Activated CD8-positive, alpha-beta memory T cell treated with anti-CD3 and anti-CD28 coated beads, Interleukin-2, amount 10 ng/mL, durations not matched to agents 7 days and 5 days (primary cell): ENCODE measurements around the gene GPR82. TPM values are rescaled to one million over a fixed set of nuclear protein-coding genes. Genes with fewer than 3 reads are reported as not detected.

Experiments used
- ATAC-seq: fragments of 150-1000 bp; cut with Tn5 transposase; one replicate; pipeline ENCODE4 v1.10.0; 2021; ENCODE audit warnings: moderate library complexity
- CTCF ChIA-PET: fragments of 350-600 bp; sonication (Branson Sonifier 250); formaldehyde crosslinking; loops from one replicate; lab custom pipeline; 2021; ENCODE audit warnings: antibody characterized with exemption; lab: Charles Lee
- DNase-seq: peaks from one replicate; pipeline ENCODE4 v3.0.0-alpha.2; 2020
- H3K27ac Mint-ChIP-seq: one replicate; pipeline ENCODE4 v1.8.0; 2021; ENCODE audit warnings: mild to moderate bottlenecking, mixed read lengths
- H3K27me3 Mint-ChIP-seq: one replicate; pipeline ENCODE4 v1.8.0; 2021; ENCODE audit warnings: mixed read lengths
- H3K36me3 Mint-ChIP-seq: one replicate; pipeline ENCODE4 v1.8.0; 2021; ENCODE audit warnings: mild to moderate bottlenecking, mixed read lengths
- H3K4me1 Mint-ChIP-seq: one replicate; pipeline ENCODE4 v1.8.0; 2021; ENCODE audit warnings: mixed read lengths
- H3K4me3 Mint-ChIP-seq: one replicate; pipeline ENCODE4 v1.8.0; 2021; ENCODE audit warnings: mild to moderate bottlenecking, moderate library complexity, mixed read lengths
- H3K9me3 Mint-ChIP-seq: one replicate; pipeline ENCODE4 v1.8.0; 2022; ENCODE audit warnings: low read depth, mixed read lengths
- total RNA-seq, 2 experiments: library from RNA; stranded (reverse); gene quantifications; one replicate each; pipeline ENCODE4 v1.2.3, GENCODE V29; 2021

GPR82 gene
- total RNA-seq, 2 experiments from 2014 or later: 0.21 to 0.47 TPM

DNA sequence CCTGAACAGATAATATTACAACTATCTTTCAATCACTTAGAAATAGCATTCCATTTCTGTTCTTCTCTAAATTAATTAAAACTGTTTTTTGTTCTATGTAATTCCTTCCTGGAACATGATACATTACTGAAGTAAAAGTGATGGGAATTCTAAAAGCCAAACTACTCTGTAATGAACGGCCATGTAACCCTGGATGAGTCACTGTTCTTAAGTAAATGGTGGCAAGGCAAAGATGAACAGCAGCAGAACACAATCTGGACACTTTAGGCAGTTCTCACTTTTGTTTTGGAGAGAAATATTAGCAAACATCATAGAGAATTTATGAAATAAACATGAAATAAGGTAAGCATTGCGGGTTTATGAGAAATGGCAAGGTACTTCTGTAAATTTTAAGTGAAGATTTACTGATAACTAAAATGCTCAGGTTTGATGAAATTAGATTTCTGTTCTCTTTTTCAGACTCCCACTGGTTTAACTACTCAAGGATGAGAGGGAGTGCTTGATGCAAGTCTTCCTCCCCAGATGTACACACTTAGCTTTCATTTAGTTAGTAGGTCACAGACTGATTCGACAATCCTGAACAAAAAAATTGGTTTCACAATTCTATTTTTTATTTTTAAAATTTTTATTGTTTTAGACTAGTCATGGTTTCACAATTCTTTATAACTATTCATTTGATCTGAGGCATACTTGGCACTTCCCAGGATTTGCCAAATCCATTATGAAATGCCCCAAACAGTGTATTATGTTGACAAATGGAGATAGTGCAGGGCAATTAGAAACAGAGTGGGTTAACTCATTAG, 964 bp upstream of the GPR82 start:
- no peak for DNase-seq
- H3K27me3 Mint-ChIP-seq: no peaks in the 10 kb centered on the region
- peak overlapping the region; percentile 49 for H3K27ac Mint-ChIP-seq
- H3K4me3 Mint-ChIP-seq: no peak overlapping the region
- H3K36me3 Mint-ChIP-seq: peaks cover 21% of the 10 kb centered on the region
- no peaks in the 10 kb centered on the region for H3K9me3 Mint-ChIP-seq
- ATAC-seq: no peak
- CTCF ChIA-PET: no interaction called here
- H3K4me1 Mint-ChIP-seq: peaks cover 57% of the 10 kb centered on the region

DNA sequence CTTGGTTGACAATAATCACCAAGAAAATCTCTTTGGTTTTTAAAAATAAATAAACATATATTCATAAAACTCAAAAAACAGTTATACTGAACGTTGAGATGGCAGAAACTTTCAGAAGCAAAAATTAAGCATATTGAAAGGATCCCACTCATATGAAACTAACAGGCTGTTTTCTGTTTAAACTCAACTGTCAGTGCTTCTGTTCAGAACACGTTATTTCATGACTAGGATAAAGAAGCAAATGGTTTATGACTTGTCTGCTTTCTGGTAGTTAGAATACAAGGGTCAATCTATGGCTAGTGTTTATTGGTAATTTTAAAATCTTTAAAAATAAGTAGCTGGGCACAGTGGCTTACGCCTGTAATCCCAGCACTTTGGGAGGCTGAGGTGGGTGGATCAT, 4.1 kb downstream of the GPR82 start:
- H3K9me3 Mint-ChIP-seq: no peaks in the 10 kb centered on the region
- H3K27ac Mint-ChIP-seq: no peak overlapping the region
- peaks cover 9% of the 10 kb centered on the region for H3K36me3 Mint-ChIP-seq
- no peak for ATAC-seq
- H3K4me3 Mint-ChIP-seq: no peak overlapping the region
- peaks cover 30% of the 10 kb centered on the region for H3K4me1 Mint-ChIP-seq
- no peaks in the 10 kb centered on the region for H3K27me3 Mint-ChIP-seq
- CTCF ChIA-PET: no interaction called here
- DNase-seq: no peak

DNA sequence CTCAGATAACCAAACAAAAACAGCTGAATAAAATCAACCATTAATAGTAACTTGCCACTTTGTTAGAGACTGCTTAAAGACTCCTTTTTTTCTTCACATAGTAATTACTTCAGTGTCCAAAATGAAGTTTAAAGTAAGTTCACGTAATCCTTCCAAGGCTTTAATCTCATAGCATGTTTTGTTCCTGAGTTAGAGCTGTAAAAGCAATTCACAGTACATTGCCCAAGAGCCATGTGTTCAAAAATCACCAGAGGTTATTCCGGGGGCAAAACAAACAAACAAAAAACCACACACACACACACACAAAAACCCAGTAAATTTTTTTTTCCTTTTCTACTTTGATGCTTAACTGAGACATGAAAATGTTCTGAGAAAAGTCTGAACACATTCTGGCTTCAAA, 6.1 kb downstream of the GPR82 start:
- Mint-ChIP-seq H3K4me3 (no peak overlapping the region), H3K27ac (no peak overlapping the region), H3K4me1 (peaks cover 30% of the 10 kb centered on the region), H3K36me3 (peaks cover 9% of the 10 kb centered on the region), H3K27me3 (no peaks in the 10 kb centered on the region), H3K9me3 (no peaks in the 10 kb centered on the region)
- CTCF ChIA-PET: interaction anchor here (1.8 kb wide), 1 partner anchor 29 kb away, joined by 4 read pairs; no protein-coding TSS in a partner anchor
- DNase-seq (no peak), ATAC-seq (no peak)

DNA sequence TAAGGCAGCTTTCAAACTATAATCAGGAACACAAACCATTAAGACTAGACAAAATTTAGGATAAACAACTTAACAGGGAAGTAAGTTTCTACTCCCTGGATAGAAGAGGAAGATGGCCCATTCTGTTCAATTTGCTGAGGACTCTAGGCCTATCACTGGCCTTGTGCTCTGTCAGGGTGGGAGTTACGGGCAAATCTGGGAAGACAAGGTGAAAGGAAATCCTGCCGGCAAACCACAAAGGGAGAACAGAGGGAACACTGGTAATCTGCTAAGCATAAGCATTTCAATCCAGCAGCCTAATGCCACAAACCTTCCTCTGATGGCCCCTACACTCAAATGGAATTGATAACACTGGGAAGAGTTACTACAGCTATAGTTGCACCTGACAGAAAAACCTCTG, 8.3 kb downstream of the GPR82 start:
- Mint-ChIP-seq H3K9me3 (no peaks in the 10 kb centered on the region), H3K27me3 (no peaks in the 10 kb centered on the region), H3K36me3 (peaks cover 9% of the 10 kb centered on the region), H3K27ac (no peak overlapping the region), H3K4me3 (no peak overlapping the region), H3K4me1 (peaks cover 43% of the 10 kb centered on the region)
- CTCF ChIA-PET: interaction anchor here (0.7 kb wide), 1 partner anchor 1237 kb away, joined by 4 read pairs; no protein-coding TSS in a partner anchor
- DNase-seq: no peak
- ATAC-seq: no peak

DNA sequence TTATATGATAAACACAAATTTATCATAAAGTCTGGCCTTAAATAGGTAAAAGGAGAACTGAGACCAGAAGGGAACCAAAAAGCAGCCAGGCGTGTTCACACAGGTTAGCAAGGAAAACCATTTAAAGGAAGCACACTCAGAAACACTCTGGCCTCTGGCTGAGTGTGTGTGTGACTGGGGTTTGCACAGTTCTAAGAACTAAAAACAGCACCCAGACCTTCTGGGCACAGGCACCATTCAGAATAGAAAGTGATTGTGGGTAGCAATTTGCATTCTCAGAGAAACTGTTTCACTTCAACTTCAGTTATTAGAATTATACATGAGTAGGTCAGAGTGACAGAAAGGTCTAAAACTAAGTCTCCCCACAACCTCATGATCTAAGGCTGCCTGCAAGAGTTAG, 10.0 kb downstream of the GPR82 start:
- peak overlapping the region; percentile 10 for H3K4me3 Mint-ChIP-seq
- H3K36me3 Mint-ChIP-seq: peaks cover 8% of the 10 kb centered on the region
- no peaks in the 10 kb centered on the region for H3K27me3 Mint-ChIP-seq
- ATAC-seq (peak; percentile 77), DNase-seq (peak; percentile 55)
- H3K27ac Mint-ChIP-seq: peak overlapping the region; percentile 86
- CTCF ChIA-PET: no interaction called here
- no peaks in the 10 kb centered on the region for H3K9me3 Mint-ChIP-seq
- peaks cover 43% of the 10 kb centered on the region for H3K4me1 Mint-ChIP-seq

DNA sequence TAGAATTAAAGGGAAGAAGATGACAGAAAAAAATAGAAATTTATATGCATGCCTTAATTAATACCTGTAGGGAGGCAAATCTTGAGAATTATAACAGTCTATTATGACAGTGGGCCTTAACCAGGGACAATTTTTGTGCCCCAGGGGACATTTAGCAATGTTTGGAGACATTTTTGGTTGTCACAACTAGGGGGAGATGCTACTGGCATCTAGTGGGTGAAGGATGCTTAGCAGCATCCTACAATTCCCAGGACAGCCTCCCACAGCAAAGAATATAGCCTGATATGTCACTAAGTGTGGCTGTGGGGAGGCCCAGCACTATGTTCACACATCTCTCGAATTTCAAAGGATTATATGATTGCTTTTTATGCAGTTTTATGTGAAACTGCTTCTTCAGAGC, 10.5 kb downstream of the GPR82 start:
- H3K27ac Mint-ChIP-seq: peak overlapping the region; percentile 86
- no peaks in the 10 kb centered on the region for H3K27me3 Mint-ChIP-seq
- DNase-seq: no peak
- CTCF ChIA-PET: no interaction called here
- H3K36me3 Mint-ChIP-seq: peaks cover 8% of the 10 kb centered on the region
- peak; percentile 34 for ATAC-seq
- H3K4me3 Mint-ChIP-seq: no peak overlapping the region
- no peaks in the 10 kb centered on the region for H3K9me3 Mint-ChIP-seq
- peaks cover 43% of the 10 kb centered on the region for H3K4me1 Mint-ChIP-seq

DNA sequence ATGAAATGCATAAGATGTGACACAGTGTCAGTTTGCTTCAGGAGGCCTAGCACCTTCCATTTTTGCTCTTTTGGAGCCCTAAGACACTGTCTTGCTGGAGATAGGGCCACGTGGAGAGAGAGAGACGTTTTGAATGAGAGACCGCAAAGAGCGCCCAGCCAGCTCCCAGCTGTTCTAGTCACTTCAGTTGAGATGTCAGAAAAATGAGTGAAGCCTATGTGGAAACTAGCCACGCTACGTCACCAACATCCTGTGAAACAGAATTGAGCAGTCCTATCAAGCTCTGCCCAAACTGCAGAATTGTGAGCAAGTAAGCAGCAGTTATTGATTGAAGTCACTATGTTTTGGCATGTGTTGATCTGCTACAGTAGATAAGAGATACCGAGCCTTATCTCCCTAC, 13.1 kb downstream of the GPR82 start:
- no peak overlapping the region for H3K4me3 Mint-ChIP-seq
- ATAC-seq: peak; percentile 83

DNA sequence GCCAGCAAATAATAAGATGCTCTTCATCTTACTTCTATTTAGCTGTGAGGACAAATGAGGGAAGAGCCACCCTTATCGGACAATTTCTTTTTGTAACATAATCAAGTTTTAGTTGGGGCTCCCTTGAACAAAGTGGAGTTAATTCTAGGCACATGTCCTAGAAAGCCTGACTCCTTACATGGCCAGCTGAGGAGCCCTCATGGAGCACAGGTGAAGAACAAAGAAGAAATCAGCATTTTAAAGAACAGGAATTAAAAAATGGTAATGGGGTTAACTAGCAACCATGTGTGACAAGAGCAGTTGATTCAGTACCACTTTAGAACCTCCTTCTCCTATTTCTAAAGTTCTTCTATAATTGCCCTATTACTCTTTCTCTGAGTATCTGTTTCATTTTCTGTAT, 15.9 kb downstream of the GPR82 start:
- no peak for ATAC-seq
- no peak overlapping the region for H3K4me3 Mint-ChIP-seq

More for the DNA sequence above, 13.1 kb downstream of the GPR82 start:
- Mint-ChIP-seq H3K9me3 (no peaks in the 10 kb centered on the region), H3K4me1 (peaks cover 41% of the 10 kb centered on the region), H3K27ac (peak overlapping the region; percentile 66), H3K27me3 (no peaks in the 10 kb centered on the region), H3K36me3 (peaks cover 4% of the 10 kb centered on the region)
- peak; percentile 77 for DNase-seq
- CTCF ChIA-PET: interaction anchor here (1.2 kb wide), 1 partner anchor 29 kb away, joined by 3 read pairs; no protein-coding TSS in a partner anchor

DNA sequence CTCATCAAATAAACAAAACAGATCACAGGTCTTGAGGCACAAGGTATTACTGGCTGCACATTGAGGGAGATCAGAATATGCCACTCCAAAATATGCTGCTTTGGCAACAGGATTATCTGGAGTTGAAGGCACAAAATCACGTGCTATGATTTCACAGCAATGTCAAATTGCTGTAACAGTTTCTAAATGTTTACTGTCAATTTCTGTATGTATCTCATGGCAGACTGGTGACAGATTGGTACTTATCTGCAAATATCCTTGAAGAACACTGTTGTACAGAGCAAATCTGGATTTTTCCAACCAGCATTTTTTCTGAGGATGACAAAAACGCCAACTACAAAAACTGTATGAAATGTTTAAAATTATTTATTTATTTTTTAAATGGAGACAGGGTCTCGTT, 26.7 kb downstream of the GPR82 start:
- CTCF ChIA-PET: interaction anchor here (1.6 kb wide), 1 partner anchor 9 kb away, joined by 4 read pairs; no protein-coding TSS in a partner anchor
- Mint-ChIP-seq H3K4me3 (no peak overlapping the region), H3K9me3 (no peaks in the 10 kb centered on the region), H3K36me3 (peaks cover 3% of the 10 kb centered on the region), H3K27me3 (no peaks in the 10 kb centered on the region), H3K27ac (no peak overlapping the region), H3K4me1 (no peaks in the 10 kb centered on the region)
- ATAC-seq (no peak), DNase-seq (no peak)

More for the DNA sequence above, 15.9 kb downstream of the GPR82 start:
- DNase-seq: no peak
- Mint-ChIP-seq H3K36me3 (peaks cover 3% of the 10 kb centered on the region), H3K9me3 (no peaks in the 10 kb centered on the region), H3K27me3 (no peaks in the 10 kb centered on the region), H3K4me1 (peaks cover 38% of the 10 kb centered on the region), H3K27ac (no peak overlapping the region)
- CTCF ChIA-PET: interaction anchor here (1.2 kb wide), 1 partner anchor 20 kb away, joined by 4 read pairs; no protein-coding TSS in a partner anchor

DNA sequence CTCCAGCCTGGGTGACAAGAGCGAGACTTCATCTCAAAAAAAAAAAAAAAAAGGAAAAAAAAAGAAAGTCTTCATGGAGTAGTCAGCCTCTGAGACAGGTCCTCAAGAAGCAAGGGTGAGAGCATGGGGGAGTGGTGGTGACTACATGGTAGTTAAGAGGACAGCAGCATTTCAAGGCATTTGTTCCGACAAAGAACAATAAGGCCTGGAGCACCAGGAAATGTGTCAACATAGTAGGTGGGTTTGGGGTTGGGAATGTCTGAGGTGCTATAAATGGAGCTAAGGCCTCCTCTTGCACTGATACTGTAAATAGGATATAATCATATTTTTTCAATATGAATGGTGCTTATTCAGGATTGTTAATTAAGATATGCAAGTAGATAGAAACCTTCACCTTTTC, 34.4 kb downstream of the GPR82 start:
- Mint-ChIP-seq H3K4me1 (peaks cover 2% of the 10 kb centered on the region), H3K4me3 (no peak overlapping the region), H3K9me3 (no peaks in the 10 kb centered on the region), H3K27me3 (no peaks in the 10 kb centered on the region), H3K36me3 (peaks cover 2% of the 10 kb centered on the region), H3K27ac (no peak overlapping the region)
- no peak for ATAC-seq
- CTCF ChIA-PET: interaction anchor here (1.0 to 1.7 kb wide), 3 partner anchors 28 to 240 kb away, joined by 3 to 15 read pairs (median 4); no protein-coding TSS in a partner anchor
- no peak for DNase-seq

DNA sequence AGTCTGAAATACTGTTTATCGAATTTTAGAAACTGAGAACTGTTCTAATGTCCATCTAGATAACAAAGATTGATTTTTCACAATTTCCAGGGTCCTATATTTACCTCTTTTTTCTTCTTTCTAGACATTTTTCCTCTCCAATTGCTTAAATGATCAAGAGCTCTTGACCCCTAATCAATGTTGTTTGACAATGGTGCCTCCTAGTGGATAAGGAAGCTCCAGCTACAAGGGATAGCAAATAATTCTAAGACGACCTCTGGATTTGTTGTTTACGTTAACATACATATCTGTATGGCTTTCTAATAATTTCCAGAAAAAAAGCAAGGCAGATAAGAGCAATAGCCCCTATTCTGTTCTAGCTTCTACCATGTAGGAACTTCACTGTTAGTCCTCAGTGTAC, 35.8 kb downstream of the GPR82 start:
- Mint-ChIP-seq H3K27me3 (no peaks in the 10 kb centered on the region), H3K36me3 (no peaks in the 10 kb centered on the region), H3K4me3 (no peak overlapping the region), H3K9me3 (no peaks in the 10 kb centered on the region), H3K27ac (no peak overlapping the region), H3K4me1 (peaks cover 2% of the 10 kb centered on the region)
- ATAC-seq (no peak), DNase-seq (no peak)
- CTCF ChIA-PET: interaction anchor here (0.8 to 1.7 kb wide), 11 partner anchors 9 to 301 kb away, joined by 3 to 15 read pairs (median 3); no protein-coding TSS in a partner anchor

DNA sequence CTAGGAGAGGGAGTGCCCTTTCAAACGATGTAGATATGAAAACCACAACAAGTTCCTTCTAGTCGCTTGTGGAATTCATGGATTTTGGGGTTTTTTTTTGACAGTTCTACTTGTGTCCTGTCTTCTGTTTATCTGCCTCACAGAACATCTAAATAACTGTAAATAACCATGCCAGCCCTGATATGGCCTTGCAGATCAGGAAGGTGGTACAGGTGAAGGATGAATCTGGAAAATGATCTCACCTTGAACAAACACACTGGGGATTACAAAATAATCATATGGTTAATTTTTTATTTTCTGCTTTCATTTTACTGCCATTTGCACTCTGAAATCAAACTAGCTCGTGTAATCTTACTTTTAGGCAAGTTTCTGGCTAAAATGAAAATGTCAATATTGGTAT, 37.2 kb downstream of the GPR82 start:
- ATAC-seq (no peak), DNase-seq (no peak)
- CTCF ChIA-PET: no interaction called here
- Mint-ChIP-seq H3K27me3 (no peaks in the 10 kb centered on the region), H3K27ac (no peak overlapping the region), H3K9me3 (no peaks in the 10 kb centered on the region), H3K4me3 (no peak overlapping the region), H3K4me1 (peaks cover 2% of the 10 kb centered on the region), H3K36me3 (no peaks in the 10 kb centered on the region)

DNA sequence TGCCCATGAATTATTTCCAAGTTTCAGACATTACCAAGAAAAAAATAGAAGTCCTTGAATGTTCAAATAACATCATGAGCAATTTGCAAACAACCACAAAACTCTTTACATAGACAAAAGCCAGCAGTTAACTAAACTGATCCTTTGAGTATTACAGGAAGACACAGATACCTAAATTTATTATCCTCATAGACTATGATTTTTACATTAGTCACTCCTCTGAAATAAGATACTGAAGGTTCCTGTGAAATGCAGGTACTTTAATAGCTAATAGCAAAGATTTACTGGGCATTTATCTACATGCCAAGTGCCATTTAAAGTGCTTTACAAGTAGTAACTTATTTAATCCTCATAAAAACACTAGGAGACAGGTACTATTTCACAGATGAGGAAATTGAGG, 37.7 kb downstream of the GPR82 start:
- Mint-ChIP-seq H3K4me1 (peaks cover 2% of the 10 kb centered on the region), H3K9me3 (no peaks in the 10 kb centered on the region), H3K27ac (no peak overlapping the region), H3K36me3 (peaks cover 2% of the 10 kb centered on the region), H3K4me3 (no peak overlapping the region), H3K27me3 (no peaks in the 10 kb centered on the region)
- no peak for DNase-seq
- CTCF ChIA-PET: no interaction called here
- ATAC-seq: no peak
